ENCODE measurements around the gene KHDC4. TPM values are rescaled to one million over a fixed set of nuclear protein-coding genes. Genes with fewer than 3 reads are reported as not detected.

KHDC4 gene
- total and polyA plus RNA-seq, 2 donors (not counting 1 experiment from before 2014, with no cell fraction given) = 24.6 to 25.4 TPM

DNA sequence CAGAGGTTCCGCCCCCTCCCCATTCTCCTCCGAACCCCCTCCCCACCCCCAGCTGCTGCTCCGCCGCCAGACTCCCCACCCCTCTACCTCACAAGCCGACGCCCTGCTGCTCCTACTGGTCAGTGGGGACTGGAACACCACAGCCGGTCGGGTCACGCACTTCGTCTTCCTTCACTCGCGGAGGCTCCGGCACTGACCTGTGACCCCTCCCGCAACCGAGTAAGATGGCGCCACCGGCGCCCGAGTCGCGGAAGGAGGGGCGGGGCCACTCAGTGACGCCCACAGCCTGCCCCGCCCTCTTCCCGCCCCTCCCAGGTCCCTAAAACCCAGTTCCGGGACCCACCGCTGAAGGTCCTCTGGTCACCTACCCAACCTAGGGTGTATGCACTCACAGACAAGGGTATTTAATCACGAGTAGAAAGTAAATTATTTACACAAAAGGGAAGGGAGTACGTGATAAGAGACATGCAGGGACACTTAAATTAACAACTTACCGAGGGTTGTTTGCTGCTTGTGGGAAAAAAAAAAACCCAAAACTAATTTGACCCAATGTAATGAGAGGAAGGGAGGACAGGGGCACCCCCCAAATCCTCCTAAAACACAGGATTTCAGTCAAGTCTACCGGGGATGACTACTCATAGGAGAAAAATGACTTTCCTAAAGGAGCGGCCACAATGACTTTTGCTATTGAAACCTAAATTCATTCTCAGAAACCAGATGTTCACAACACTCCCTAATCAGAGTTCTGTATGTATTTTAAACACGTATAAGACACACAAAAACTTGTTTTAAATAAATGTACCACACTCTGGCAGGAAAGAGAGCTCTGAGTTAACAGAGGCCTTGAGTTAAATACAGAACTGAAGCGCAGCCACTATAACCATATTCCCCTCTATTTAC is 22.8 kb downstream of the KHDC4 start, which contains the start of gene RIT1:
RIT1 (minus strand) TSS at position 194 of the 900 bp plus-strand sequence. CDS start 588 bp downstream, outside the sequence.
- Histone ChIP-seq H3K9ac (ENCODE audit: insufficient read depth, low read length) (peak within 1 kb of the TSS; percentile 76), H2AFZ (ENCODE audit: low read length) (no peak within 1 kb of the TSS), H3K4me2 (ENCODE audit: extremely low read depth, insufficient read depth, low read length) (peak within 1 kb of the TSS; percentile 92), H3K4me1 (ENCODE audit: control insufficient read depth, extremely low read depth, insufficient read depth, low read length) (peaks cover 6% of the 10 kb centered on the region), H3K36me3 (ENCODE audit: control insufficient read depth, insufficient read depth, low read length) (peaks cover 9% of the 10 kb centered on the region), H3K9me3 (ENCODE audit: control insufficient read depth, insufficient read depth, low read depth, low read length) (no peaks in the 10 kb centered on the region), H3K4me3 (replicated peaks in 1 of 4; ENCODE audit: control extremely low read depth in 1 of 4, insufficient read depth in 1 of 4, low read depth in 3 of 4, low read length in 4 of 4) (peak within 1 kb of the TSS; percentile 72 to 97 (median 89)), H3K27me3 (ENCODE audit: control insufficient read depth, insufficient read depth, low read length) (no peaks in the 10 kb centered on the region), H3K79me2 (ENCODE audit: control insufficient read depth, insufficient read depth, low read length) (peaks cover 18% of the 10 kb centered on the region), H3K27ac (ENCODE audit: insufficient read depth, low read length) (peak within 1 kb of the TSS; percentile 94), H4K20me1 (ENCODE audit: control insufficient read depth, extremely low read depth, insufficient read depth, low read length) (no peaks in the 10 kb centered on the region)
- TF ChIP-seq, protein P1, sequence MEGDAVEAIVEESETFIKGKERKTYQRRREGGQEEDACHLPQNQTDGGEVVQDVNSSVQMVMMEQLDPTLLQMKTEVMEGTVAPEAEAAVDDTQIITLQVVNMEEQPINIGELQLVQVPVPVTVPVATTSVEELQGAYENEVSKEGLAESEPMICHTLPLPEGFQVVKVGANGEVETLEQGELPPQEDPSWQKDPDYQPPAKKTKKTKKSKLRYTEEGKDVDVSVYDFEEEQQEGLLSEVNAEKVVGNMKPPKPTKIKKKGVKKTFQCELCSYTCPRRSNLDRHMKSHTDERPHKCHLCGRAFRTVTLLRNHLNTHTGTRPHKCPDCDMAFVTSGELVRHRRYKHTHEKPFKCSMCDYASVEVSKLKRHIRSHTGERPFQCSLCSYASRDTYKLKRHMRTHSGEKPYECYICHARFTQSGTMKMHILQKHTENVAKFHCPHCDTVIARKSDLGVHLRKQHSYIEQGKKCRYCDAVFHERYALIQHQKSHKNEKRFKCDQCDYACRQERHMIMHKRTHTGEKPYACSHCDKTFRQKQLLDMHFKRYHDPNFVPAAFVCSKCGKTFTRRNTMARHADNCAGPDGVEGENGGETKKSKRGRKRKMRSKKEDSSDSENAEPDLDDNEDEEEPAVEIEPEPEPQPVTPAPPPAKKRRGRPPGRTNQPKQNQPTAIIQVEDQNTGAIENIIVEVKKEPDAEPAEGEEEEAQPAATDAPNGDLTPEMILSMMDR (conservative IDR thresholded peaks at IDR 0.05 in 1 of 2, IDR thresholded peaks at IDR 0.05 in 1 of 2; ENCODE audit: low read depth in 1 of 2, low read length in 2 of 2) = peak in 1 of 2 donors; percentile 4
- TF ChIP-seq EZH2 (IDR thresholded peaks at IDR 0.05; ENCODE audit: low read length, missing control alignments) = no peak
- peak; percentile 72 to 79 for DNase-seq (ENCODE audit: low read depth in 2 of 2)

DNA sequence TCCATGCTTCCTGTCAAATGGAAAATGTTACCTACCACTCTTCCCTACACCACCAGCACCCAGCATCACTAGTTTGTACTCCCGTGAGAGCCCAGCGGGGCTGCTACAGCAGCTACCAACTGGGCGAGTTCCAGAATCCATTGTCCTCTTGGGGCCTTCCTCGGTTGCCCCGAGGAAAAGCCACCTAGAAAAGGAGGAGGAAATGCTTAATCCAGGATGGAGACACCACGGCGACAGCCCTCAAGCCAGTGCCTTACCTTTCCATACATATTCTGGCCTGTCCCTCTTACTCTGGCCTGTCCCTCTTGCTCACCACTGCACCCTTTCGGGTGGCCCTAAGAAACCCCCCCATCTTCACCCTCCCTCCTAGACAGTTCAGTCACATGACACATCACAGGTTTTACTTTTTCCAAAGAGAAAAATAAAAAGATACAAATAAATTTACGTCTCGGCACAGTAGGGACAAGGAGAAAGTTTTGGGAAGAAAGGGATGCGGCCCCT is 23.5 kb downstream of the KHDC4 start:
- Histone ChIP-seq H3K9ac (ENCODE audit: insufficient read depth, low read length) (peak overlapping the region; percentile 76), H3K36me3 (ENCODE audit: control insufficient read depth, insufficient read depth, low read length) (peaks cover 9% of the 10 kb centered on the region), H3K4me1 (ENCODE audit: control insufficient read depth, extremely low read depth, insufficient read depth, low read length) (peaks cover 6% of the 10 kb centered on the region), H4K20me1 (ENCODE audit: control insufficient read depth, extremely low read depth, insufficient read depth, low read length) (no peaks in the 10 kb centered on the region), H3K4me3 (replicated peaks in 1 of 4; ENCODE audit: control extremely low read depth in 1 of 4, insufficient read depth in 1 of 4, low read depth in 3 of 4, low read length in 4 of 4) (peak overlapping the region; percentile 72 to 97 (median 89)), H2AFZ (ENCODE audit: low read length) (no peak overlapping the region), H3K27ac (ENCODE audit: insufficient read depth, low read length) (peak overlapping the region; percentile 94), H3K4me2 (ENCODE audit: extremely low read depth, insufficient read depth, low read length) (peak overlapping the region; percentile 92), H3K79me2 (ENCODE audit: control insufficient read depth, insufficient read depth, low read length) (peaks cover 18% of the 10 kb centered on the region), H3K27me3 (ENCODE audit: control insufficient read depth, insufficient read depth, low read length) (no peaks in the 10 kb centered on the region), H3K9me3 (ENCODE audit: control insufficient read depth, insufficient read depth, low read depth, low read length) (no peaks in the 10 kb centered on the region)
- peak; percentile 50 to 58 for DNase-seq (ENCODE audit: low read depth in 2 of 2)
- no peak for TF ChIP-seq EZH2 (IDR thresholded peaks at IDR 0.05; ENCODE audit: low read length, missing control alignments)
- TF ChIP-seq, protein P1 (conservative IDR thresholded peaks at IDR 0.05 in 1 of 2, IDR thresholded peaks at IDR 0.05 in 1 of 2; ENCODE audit: low read depth in 1 of 2, low read length in 2 of 2) = peak in 1 of 2 donors; percentile 20

DNA sequence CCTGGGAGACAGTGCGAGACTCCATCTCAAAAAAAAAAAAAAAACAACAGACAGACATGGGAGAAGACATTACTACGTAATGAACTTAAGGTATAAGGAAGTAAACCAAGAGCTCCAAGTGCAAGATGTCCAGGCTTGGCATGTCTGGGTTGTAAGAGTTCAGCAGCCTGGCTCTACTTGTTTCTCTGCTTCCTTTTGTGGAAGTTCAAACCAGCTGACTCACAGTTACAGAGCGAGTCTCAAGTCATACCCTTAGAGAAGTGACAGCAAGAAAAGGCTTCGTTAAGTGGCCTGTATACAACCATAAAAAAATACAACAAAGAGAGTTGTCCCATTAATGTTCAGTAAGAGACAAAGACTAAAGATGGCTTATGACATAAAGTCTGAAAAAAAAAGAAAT is 24.3 kb downstream of the KHDC4 start:
- Histone ChIP-seq H3K36me3 (ENCODE audit: control insufficient read depth, insufficient read depth, low read length) (peaks cover 9% of the 10 kb centered on the region), H3K79me2 (ENCODE audit: control insufficient read depth, insufficient read depth, low read length) (peaks cover 18% of the 10 kb centered on the region)
- DNase-seq (ENCODE audit: low read depth in 2 of 2) = peak; percentile 41 to 72

More for the DNA sequence above, 24.3 kb downstream of the KHDC4 start:
- no peak overlapping the region for H2AFZ ChIP-seq (ENCODE audit: low read length)
- H3K4me2 ChIP-seq (ENCODE audit: extremely low read depth, insufficient read depth, low read length) = peak overlapping the region; percentile 92
- H3K9ac ChIP-seq (ENCODE audit: insufficient read depth, low read length) = peak overlapping the region; percentile 76
- peak overlapping the region; percentile 94 for H3K27ac ChIP-seq (ENCODE audit: insufficient read depth, low read length)
- no peaks in the 10 kb centered on the region for H3K9me3 ChIP-seq (ENCODE audit: control insufficient read depth, insufficient read depth, low read depth, low read length)
- H4K20me1 ChIP-seq (ENCODE audit: control insufficient read depth, extremely low read depth, insufficient read depth, low read length) = no peaks in the 10 kb centered on the region
- H3K4me1 ChIP-seq (ENCODE audit: control insufficient read depth, extremely low read depth, insufficient read depth, low read length) = peaks cover 6% of the 10 kb centered on the region
- TF ChIP-seq EZH2 (IDR thresholded peaks at IDR 0.05; ENCODE audit: low read length, missing control alignments) = no peak
- TF ChIP-seq, protein P1 (conservative IDR thresholded peaks at IDR 0.05 in 1 of 2, IDR thresholded peaks at IDR 0.05 in 1 of 2; ENCODE audit: low read depth in 1 of 2, low read length in 2 of 2) = no peak
- H3K4me3 ChIP-seq (replicated peaks in 1 of 4; ENCODE audit: control extremely low read depth in 1 of 4, insufficient read depth in 1 of 4, low read depth in 3 of 4, low read length in 4 of 4) = peak overlapping the region; percentile 72 to 97 (median 89)
- no peaks in the 10 kb centered on the region for H3K27me3 ChIP-seq (ENCODE audit: control insufficient read depth, insufficient read depth, low read length)
